NOMO-1 treated with dmso at 0.1 percent for 144 hours (cell line): ENCODE data around the gene CDC14A.
A peak's percentile ranks its signal among the peaks of the same experiment; 100 is the strongest.

Experiments
- DNase-seq: peaks from one replicate; lab custom pipeline; 2025; ENCODE audit not compliant: unreplicated experiment; lab: John Stamatoyannopoulos, UW

The CDC14A gene

GRCh38 chr1:100443811-100444571 is 91.7 kb downstream of the CDC14A start:
- DNase-seq = no peak

GRCh38 chr1:100445565-100445964 is 93.3 kb downstream of the CDC14A start:
- no peak for DNase-seq

GRCh38 chr1:100448366-100448765 is 96.1 kb downstream of the CDC14A start:
- DNase-seq = no peak

- DNase-seq = no peak
Measured at GRCh38 chr1:100449477-100449876, 97.2 kb downstream of the CDC14A start.

- no peak for DNase-seq
Measured at GRCh38 chr1:100452641-100453040, 100.3 kb downstream of the CDC14A start.

- no peak for DNase-seq
Measured at GRCh38 chr1:100455478-100456072, 103.3 kb downstream of the CDC14A start.

- DNase-seq = no peak
Measured at GRCh38 chr1:100456880-100457279, 104.6 kb downstream of the CDC14A start.

GRCh38 chr1:100457683-100458082 is 105.4 kb downstream of the CDC14A start:
- DNase-seq = no peak

GRCh38 chr1:100458661-100459357 is 106.5 kb downstream of the CDC14A start:
- DNase-seq = no peak

- DNase-seq = peak; percentile 8
Measured at GRCh38 chr1:100459358-100460114, 107.2 kb downstream of the CDC14A start.

- no peak for DNase-seq
Measured at GRCh38 chr1:100461222-100461621, 108.9 kb downstream of the CDC14A start.

GRCh38 chr1:100462326-100463025 is 110.2 kb downstream of the CDC14A start:
- no peak for DNase-seq

- peak; percentile 76 for DNase-seq
Measured at GRCh38 chr1:100463791-100464424, 111.6 kb downstream of the CDC14A start.

- no peak for DNase-seq
Measured at GRCh38 chr1:100469578-100469977, 117.3 kb downstream of the CDC14A start.

- DNase-seq = no peak
Measured at GRCh38 chr1:100474834-100475233, 122.5 kb downstream of the CDC14A start.

GRCh38 chr1:100476735-100477290 is 124.5 kb downstream of the CDC14A start:
- no peak for DNase-seq

- DNase-seq = no peak
Measured at GRCh38 chr1:100478816-100479215, 126.5 kb downstream of the CDC14A start.

GRCh38 chr1:100479620-100480338 is 127.5 kb downstream of the CDC14A start:
- DNase-seq = no peak

- no peak for DNase-seq
Measured at GRCh38 chr1:100481303-100481702, 129.0 kb downstream of the CDC14A start.
